SKM-1 (cell line): ENCODE data around the gene BTF3L4.
"Not testable (repeated sequence)": the region's sequence is repeated elsewhere in the genome, so short reads cannot be mapped to it uniquely, and the experiment has no call there.

ENCODE experiments used
- DNase-seq: peaks from one replicate; lab custom pipeline; 2025; ENCODE audit not compliant: unreplicated experiment; lab: John Stamatoyannopoulos, UW

BTF3L4 gene

GRCh38 chr1:52056163-52056936, at the start of gene BTF3L4:
Gene BTF3L4, plus strand, starts transcription at chr1:52056295. Its CDS starts 3,553 bp downstream, at chr1:52059848.
- DNase-seq, result peak; percentile 87

DNA sequence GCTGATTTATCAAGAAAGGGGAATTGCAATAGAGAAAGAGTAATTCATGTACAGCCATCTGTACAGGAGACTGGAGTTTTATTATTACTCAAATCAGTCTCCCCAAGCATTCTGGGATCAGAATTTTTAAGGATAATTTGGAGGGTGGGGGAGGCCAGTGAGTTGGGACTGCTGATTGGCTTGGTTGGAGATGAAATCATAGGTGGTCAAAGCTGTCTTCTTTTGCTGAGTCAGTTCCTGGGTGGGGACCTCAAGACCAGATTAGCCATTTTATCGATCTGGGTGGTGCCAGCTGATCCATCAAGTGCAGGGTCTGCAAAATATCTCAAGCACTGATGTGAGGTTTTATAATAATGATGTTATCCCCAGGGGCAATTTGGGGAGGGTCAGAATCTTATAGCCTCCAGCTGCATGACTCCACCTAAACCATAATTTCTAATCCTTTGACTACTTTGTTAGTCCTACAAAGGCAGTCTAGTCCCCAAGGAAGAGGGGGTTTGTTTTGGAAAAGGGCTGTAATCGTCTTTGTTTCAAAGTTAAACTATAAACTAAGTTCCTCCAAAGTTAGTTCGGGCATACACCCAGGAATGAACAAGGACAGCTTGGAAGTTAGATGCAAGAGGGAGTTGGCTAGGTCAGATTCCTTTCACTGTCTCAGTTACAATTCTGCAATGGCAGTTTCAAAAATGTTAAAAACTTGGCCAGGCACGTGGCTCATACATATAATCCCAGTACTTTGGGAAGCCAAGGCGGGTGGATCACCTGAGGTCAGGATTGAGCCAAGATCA, 48.7 kb upstream of the BTF3L4 start:
- no peak for DNase-seq

- DNase-seq, result no peak
Observed at GRCh38 chr1:52008071-52008809, 47.9 kb upstream of the BTF3L4 start.

DNA sequence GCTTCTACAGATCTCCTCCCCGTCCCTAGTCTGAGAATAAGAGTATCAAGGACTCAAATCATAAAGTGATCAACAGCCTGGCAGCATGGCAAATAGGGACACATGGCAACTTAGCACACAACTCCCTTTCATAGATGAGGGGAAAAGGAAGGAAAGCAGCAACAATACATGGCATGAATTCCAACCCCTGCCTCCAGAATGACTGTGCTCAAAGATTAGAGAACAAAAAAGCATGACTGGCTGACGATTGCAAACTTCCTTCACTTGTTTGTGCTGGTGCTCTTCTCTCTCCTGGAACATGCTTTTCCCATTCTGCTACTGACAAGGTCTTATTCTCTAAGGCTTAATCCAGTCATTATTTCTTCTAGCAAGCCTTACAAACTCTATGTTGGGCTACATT, 34.0 kb upstream of the BTF3L4 start:
- DNase-seq, result no peak

- DNase-seq, result no peak
Observed at GRCh38 chr1:52026278-52026677, 29.8 kb upstream of the BTF3L4 start.

- no peak for DNase-seq
Observed at GRCh38 chr1:52028328-52028727, 27.8 kb upstream of the BTF3L4 start.

DNA sequence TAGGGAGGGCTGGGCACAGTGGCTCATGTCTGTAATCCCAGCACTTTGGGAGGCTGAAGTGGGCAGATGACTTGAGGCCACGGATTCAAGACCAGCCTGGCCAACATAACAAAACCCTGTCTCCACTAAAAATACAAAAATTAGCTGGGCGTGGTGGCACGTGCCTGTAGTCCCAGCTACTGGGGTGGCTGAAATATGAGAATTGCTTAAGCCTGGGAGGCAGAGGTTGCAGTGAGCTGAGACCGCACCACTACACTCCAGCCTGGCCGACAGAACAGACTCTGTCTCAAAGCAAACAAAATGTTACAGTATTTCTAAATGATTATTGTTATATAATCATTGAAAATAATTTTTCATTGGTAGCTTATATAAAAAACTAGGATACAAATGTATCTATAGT, 27.3 kb upstream of the BTF3L4 start:
- DNase-seq, result not testable (repeated sequence)

DNA sequence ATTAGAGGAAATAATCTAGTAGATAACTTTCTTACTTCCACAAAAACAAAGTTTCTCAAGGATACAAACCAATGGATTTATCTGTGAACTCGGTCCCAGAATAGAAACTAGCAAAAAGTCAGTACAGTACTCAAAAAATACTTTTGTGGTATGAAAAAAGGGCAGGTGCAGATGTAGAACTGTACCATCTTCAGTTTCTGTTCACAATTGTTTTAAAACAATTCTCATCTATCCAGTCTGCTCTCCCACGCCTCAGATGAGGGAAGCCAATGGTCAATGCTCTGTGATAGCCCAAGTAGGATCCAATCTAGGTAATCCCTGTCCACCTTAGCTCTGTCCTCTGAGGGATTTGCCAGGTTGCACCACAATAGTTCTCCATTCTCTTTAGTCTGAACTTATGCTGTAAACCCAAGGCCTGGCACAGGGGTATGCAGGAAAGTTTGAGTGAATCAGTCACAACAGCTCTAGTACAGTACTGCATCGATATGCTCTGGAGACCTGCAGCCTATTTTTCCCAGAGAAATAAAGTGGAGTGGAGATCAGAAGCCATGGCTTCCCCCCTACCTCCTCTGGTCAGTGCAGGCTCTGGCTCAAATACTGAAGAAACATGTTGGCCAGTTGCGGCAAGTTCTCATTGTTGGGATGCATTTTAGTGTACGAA, 23.8 kb upstream of the BTF3L4 start:
- DNase-seq, result no peak

- no peak for DNase-seq
Observed at GRCh38 chr1:52032785-52033131, 23.3 kb upstream of the BTF3L4 start.

- DNase-seq, result peak; percentile 68
Observed at GRCh38 chr1:52033190-52034049, 22.7 kb upstream of the BTF3L4 start, which contains the start of gene KTI12. Gene KTI12, minus strand, starts transcription at chr1:52033810. Its CDS starts 49 bp downstream, at chr1:52033761.

- DNase-seq, result no peak
Observed at GRCh38 chr1:52034050-52034384, 22.1 kb upstream of the BTF3L4 start.

DNA sequence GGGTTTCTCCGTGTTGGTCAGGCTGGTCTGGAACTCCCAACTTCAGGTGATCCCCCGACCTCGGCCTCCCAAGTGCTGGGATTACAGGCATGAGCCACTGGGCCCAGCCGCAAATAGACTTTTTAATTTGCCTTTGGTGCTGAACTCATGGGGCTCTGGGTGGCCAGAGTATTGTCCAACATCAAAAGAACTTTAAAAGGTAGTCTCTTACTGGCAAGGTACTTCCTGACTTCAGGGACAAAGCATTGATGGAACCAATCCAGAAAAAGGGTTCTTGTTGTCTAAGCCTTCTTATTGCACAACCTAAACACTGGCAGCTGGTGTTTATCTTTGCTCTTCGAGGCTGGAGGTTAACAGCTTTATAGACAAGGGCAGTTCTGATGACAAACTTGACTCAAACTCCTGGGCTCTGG, 18.7 kb upstream of the BTF3L4 start:
- no peak for DNase-seq

- DNase-seq, result no peak
Observed at GRCh38 chr1:52037909-52038308, 18.2 kb upstream of the BTF3L4 start.

GRCh38 chr1:52041551-52042185, 14.4 kb upstream of the BTF3L4 start:
- DNase-seq, result no peak

DNA sequence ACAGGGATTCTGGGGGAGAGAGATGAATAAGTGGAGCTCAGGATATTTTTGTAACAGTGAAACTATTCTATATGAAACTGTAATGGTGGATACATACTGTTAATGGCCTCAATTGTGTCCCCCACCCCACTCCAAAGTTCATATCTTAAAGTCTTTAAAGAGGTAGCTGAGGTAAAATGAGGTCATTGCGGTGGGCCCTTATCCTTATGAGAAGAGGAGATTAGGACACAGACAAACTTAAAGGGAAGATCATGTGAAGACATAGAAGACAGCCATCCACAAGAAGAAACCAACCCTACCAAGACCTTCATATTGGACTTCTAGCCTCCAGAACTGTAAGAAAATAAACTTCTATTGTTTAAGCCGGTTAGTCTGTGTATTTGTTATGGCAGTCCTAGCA, 10.9 kb upstream of the BTF3L4 start:
- DNase-seq, result no peak

GRCh38 chr1:52045666-52046195, 10.4 kb upstream of the BTF3L4 start:
- not testable (repeated sequence) for DNase-seq

GRCh38 chr1:52049337-52049736, 6.8 kb upstream of the BTF3L4 start:
- not testable (repeated sequence) for DNase-seq

- no peak for DNase-seq
Observed at GRCh38 chr1:52053862-52054261, 2.2 kb upstream of the BTF3L4 start.

DNA sequence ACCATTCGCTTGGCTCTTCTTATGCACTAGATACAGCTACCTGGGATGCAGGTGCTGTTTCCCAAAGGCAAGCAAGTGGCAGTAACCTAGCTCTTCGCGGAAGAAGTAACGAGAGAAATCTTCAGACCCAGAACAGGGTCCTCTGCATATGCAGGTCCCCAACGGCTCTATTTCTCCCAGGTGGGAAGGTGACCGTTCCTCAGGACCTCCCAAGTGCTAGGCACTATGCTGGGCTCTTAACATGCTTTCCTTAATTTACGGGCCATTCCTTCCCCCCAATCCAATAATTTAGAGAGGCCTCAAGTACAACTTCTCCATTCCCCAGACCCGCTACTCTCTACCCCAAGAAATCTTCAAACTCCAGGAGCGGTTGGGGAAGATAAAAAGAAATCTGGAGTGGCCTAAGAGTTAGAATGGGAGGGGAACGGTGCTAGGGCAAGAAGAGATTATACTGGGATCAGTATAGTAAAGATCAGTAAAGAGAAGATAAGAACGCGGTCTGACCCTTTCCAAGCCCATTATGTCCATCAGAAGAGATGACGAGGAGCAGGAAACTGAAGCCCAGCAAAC, 1.5 kb upstream of the BTF3L4 start:
- DNase-seq, result no peak
